ENCODE results near the gene INHBE.
"Not testable (repeated sequence)": the region's sequence is repeated elsewhere in the genome, so short reads cannot be mapped to it uniquely, and the experiment has no call there.

The INHBE gene

GRCh38 chr12:57439762-57440266, 15.3 kb upstream of the INHBE start:
- DNase-seq (ENCODE audit: low read depth in 1 of 2, low spot score in 1 of 2) = no peak

DNA sequence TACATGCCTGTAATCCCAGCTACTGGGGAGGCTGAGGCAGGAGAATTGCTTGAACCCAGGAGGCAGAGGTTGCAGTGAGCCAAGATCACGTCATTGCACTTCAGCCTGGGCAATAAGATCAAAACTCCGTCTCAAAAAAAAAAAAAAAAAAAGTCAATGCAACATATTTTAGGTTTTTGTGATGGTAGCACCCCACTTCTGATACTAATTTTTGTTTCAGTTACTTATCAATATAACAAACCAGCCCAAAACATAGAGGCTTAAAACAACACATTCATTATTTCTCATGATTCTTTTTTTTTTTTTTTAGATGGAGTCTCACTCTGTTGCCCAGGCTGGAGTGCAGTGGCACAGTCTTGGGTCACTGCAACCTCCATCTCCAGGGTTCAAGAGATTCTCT, 13.7 kb upstream of the INHBE start:
- DNase-seq (ENCODE audit: low read depth in 1 of 2, low spot score in 1 of 2) = not testable (repeated sequence)

- DNase-seq (ENCODE audit: low read depth in 1 of 2, low spot score in 1 of 2) = no peak
Measured at GRCh38 chr12:57441846-57442427, 13.2 kb upstream of the INHBE start.

DNA sequence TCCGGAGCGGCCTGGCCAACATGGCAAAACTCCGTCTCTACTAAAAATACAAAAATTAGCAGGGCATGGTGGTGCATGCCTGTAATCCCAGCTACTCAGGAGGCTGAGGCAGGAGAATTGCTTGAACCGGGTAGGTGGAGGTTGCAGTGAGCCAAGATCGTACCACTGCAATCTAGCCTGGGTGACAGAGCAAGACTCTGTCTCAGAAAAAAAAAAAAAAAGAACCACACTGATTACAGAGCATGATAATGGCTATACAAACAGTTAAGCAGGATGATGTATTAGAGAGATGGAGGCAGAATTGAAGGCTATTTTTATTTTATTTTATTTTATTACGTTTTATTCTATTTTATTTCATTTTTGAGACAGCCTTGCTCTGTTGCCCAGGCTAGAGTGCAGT, 10.8 kb upstream of the INHBE start:
- not testable (repeated sequence) for DNase-seq (ENCODE audit: low read depth in 1 of 2, low spot score in 1 of 2)

- DNase-seq (ENCODE audit: low read depth in 1 of 2, low spot score in 1 of 2) = no peak
Measured at GRCh38 chr12:57444744-57445143, 10.4 kb upstream of the INHBE start.

- DNase-seq (ENCODE audit: low read depth in 1 of 2, low spot score in 1 of 2) = no peak
Measured at GRCh38 chr12:57446292-57446960, 8.7 kb upstream of the INHBE start.

GRCh38 chr12:57448669-57449068, 6.4 kb upstream of the INHBE start:
- no peak for DNase-seq (ENCODE audit: low read depth in 1 of 2, low spot score in 1 of 2)

GRCh38 chr12:57449375-57449774, 5.7 kb upstream of the INHBE start:
- DNase-seq (ENCODE audit: low read depth in 1 of 2, low spot score in 1 of 2) = no peak

GRCh38 chr12:57450057-57450456, 5.0 kb upstream of the INHBE start:
- DNase-seq (ENCODE audit: low read depth in 1 of 2, low spot score in 1 of 2) = no peak

DNA sequence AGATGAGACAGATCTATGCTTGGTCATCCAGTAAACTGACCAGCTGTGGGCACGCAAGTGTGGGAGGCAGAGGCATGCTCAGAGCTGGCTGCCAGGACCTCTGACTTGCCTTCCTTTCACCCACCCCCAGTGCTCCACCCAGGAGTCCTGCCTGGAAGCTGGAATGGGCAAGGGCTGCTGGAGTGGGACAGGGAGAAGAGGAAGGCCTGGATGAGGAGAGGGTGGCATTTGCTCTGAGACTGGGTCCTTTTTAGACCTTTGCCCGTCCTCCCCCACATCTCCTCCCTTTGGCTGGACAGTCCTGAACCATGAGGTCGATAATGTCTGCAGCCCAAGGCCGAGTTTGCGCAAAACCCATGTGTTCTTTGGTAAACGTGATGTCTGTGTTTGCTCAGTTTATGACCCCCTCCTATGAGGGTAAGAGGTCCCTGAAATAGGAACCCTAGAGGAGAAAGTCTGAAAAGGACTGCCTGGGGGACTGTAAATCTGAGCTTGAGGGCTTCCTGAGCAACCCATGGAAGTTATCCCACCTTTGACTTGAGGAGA, 3.8 kb upstream of the INHBE start:
- no peak for DNase-seq (ENCODE audit: low read depth in 1 of 2, low spot score in 1 of 2)

DNA sequence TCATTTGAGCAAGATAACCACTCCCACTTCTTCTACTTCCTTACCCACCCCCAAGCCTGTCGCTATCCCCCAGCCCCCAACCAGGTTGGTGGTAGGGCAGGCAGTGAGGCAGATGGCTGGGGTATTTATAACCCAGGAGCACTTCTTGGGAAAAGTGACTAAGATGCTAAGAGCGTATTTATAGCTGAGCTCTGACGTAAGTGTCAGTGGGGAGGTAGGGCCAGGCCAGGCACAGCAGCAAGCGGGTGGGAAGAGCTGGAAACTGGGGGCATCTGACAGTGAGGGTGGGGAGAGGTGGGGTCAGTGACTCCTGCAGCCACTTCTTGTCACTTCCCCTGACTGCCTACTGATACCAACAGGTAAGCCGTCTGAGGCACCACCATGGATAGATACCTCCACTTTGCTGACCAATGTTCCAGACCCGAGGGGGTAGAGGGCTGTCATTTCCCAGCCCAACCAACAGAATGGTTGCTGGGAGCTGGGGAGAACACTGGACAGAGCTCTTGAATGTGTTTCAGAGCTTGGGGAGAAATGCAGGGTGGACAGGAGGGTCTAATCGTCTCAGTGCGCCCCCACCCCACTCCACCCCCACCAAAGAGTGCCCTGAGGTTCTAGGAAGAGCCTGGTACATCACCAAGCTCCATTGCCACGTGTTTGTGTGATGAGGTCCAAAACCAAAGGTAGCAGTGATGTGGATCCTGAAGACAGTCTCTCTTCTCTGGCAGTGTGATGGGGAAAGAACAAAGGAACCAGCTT, 2.7 kb upstream of the INHBE start:
- no peak for DNase-seq (ENCODE audit: low read depth in 1 of 2, low spot score in 1 of 2)

GRCh38 chr12:57452937-57453509, 2.1 kb upstream of the INHBE start:
- peak in 1 of 2 donors; percentile 41 for DNase-seq (ENCODE audit: low read depth in 1 of 2, low spot score in 1 of 2)

- no peak for DNase-seq (ENCODE audit: low read depth in 1 of 2, low spot score in 1 of 2)
Measured at GRCh38 chr12:57454213-57454565, 918 bp upstream of the INHBE start.

DNA sequence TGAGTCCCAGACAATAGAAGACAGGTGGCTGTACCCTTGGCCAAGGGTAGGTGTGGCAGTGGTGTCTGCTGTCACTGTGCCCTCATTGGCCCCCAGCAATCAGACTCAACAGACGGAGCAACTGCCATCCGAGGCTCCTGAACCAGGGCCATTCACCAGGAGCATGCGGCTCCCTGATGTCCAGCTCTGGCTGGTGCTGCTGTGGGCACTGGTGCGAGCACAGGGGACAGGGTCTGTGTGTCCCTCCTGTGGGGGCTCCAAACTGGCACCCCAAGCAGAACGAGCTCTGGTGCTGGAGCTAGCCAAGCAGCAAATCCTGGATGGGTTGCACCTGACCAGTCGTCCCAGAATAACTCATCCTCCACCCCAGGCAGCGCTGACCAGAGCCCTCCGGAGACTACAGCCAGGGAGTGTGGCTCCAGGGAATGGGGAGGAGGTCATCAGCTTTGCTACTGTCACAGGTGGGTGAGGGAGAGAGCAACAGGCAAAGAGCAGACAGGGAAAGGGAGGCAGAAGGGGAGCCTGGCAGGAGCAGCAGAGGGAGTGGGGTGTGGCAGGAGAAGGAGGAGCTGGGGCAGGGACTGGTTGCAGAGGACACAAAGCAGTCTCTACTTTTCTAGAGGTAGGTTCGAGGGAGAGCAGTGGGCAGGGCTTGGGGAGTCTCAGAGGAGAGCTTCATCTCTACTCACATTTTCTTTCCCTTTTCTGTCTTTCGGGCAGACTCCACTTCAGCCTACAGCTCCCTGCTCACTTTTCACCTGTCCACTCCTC, 452 bp downstream of the INHBE start:
- no peak for DNase-seq (ENCODE audit: low read depth in 1 of 2, low spot score in 1 of 2)

GRCh38 chr12:57456145-57456700, 1.1 kb downstream of the INHBE start:
- DNase-seq (ENCODE audit: low read depth in 1 of 2, low spot score in 1 of 2) = no peak

- DNase-seq (ENCODE audit: low read depth in 1 of 2, low spot score in 1 of 2) = no peak
Measured at GRCh38 chr12:57456737-57457490, 1.8 kb downstream of the INHBE start.

- no peak for DNase-seq (ENCODE audit: low read depth in 1 of 2, low spot score in 1 of 2)
Measured at GRCh38 chr12:57458665-57459054, 3.6 kb downstream of the INHBE start.

GRCh38 chr12:57459055-57459749, 4.1 kb downstream of the INHBE start:
- DNase-seq (ENCODE audit: low read depth in 1 of 2, low spot score in 1 of 2) = peak; percentile 81 to 87

GRCh38 chr12:57459750-57460467, 4.8 kb downstream of the INHBE start, which contains the start of gene GLI1:
Gene GLI1, plus strand, starts transcription at chr12:57459785. Its CDS starts 3,907 bp downstream, at chr12:57463692.
- no peak for DNase-seq (ENCODE audit: low read depth in 1 of 2, low spot score in 1 of 2)
